Measurements from ENCODE around the gene BEX2.

Gene BEX2

DNA sequence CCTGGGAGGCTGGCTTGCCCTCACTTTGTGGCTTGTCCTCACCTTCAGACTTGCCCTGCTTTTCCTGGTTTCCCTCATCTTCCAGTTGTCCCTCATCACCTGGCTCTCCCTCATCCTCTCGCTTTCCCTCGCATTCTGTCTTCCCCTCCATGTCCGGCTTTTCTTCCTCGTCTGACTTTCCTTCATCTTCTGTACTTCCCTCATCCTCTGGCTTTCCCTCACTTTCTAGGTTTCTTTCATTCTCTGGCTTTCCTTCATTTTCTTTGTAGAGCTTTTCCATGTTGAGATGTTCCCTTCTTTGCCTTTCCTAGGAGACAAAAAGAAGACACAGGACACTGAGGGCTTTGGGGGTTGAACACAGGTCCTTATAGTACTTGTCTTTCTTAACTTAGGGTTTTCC is 36.5 kb downstream of the BEX2 start:
- no peak for DNase-seq (ENCODE audit: low read depth in 2 of 2)

Measured in stimulated activated CD8-positive, alpha-beta memory T cell treated with anti-CD3 and anti-CD28 coated beads, Interleukin-7, amount 100 ng/mL, for 1 hour (primary cell).